K562 (cell line): ENCODE results near the gene PLCD1. TPM values are rescaled to one million over a fixed set of nuclear protein-coding genes. Genes with fewer than 3 reads are reported as not detected.

Experiments used
- ATAC-seq: fragments of 200-7000 bp; cut with Tn5 transposase; 3 replicates; pipeline ENCODE4 v1.9.1; 2020; ENCODE audit warnings: moderate library complexity
- BruUV-seq: library from RNA; stranded (reverse); fragments of 400-500 nt; replicated peaks from 2 replicates; lab custom pipeline; 2021; lab: Mats Ljungman, UMichigan
- CTCF ChIA-PET: fragments of 300-600 bp; formaldehyde crosslinking; extraction: SDS; loops from one replicate; lab custom pipeline; 2021; ENCODE audit warnings: low intra/inter-chr PET ratio; lab: Yijun Ruan, JAX
- POLR2A ChIA-PET: fragments of 300-600, 350-650 bp; sonication (Branson Sonifier 250); formaldehyde crosslinking; extraction: SDS; loops from one replicate; lab custom pipeline; 2021; ENCODE audit warnings: antibody characterized with exemption, inconsistent platforms; lab: Yijun Ruan, JAX
- DNase-seq, 4 experiments: peaks; one replicate each; pipeline versions ENCODE4 v3.0.0 to v3.0.0-alpha.2; 2011 to 2018; ENCODE audit warnings: low spot score in 3 of 4, mixed read lengths in 3 of 4; ENCODE audit errors: extremely low read depth in 1 of 4
- FAIRE-seq: peaks from 2 replicates; lab custom pipeline; 2011; peaks lifted over from hg19 to GRCh38; lab: Jason Lieb, UNC
- H2AFZ ChIP-seq: 2 replicates; pipeline ENCODE4 v1.6.0; 2011; ENCODE audit warnings: low read depth, low read length, control low read depth, inconsistent platforms
- H3K27ac ChIP-seq: fragments of 200-600 bp; 3 replicates; pipeline ENCODE4 v1.8.0; 2011; ENCODE audit warnings: low read depth, mild to moderate bottlenecking, control low read depth, inconsistent platforms, low read length, moderate library complexity, mixed read lengths; ENCODE audit errors: extremely low read depth
- H3K27me3 ChIP-seq, 2 experiments: fragments of 300-600 bp in 1 of 2; 2 replicates in 1 of 2; 3 replicates in 1 of 2; pipeline versions ENCODE4 v1.6.0 to v1.8.0; 2011; ENCODE audit warnings: inconsistent platforms in 2 of 2, low read length in 2 of 2, mild to moderate bottlenecking in 1 of 2, mixed read lengths in 1 of 2, moderate library complexity in 1 of 2; ENCODE audit not compliant: control insufficient read depth in 2 of 2, insufficient read depth in 2 of 2
- H3K36me3 ChIP-seq: fragments of 300-600 bp; 3 replicates; pipeline ENCODE4 v1.8.0; 2011; ENCODE audit warnings: mild to moderate bottlenecking, low read length, inconsistent platforms; ENCODE audit not compliant: control insufficient read depth, insufficient read depth
- H3K4me1 ChIP-seq, 2 experiments: fragments of 200-600 bp in 1 of 2; replicated peaks in 1 of 2; 2 replicates in 1 of 2; 3 replicates in 1 of 2; pipeline versions ENCODE4 v1.5.1 to v1.8.0; 2011; ENCODE audit warnings: inconsistent platforms in 2 of 2, low read length in 2 of 2, mild to moderate bottlenecking in 1 of 2, mixed read lengths in 1 of 2, moderate library complexity in 1 of 2; ENCODE audit not compliant: control insufficient read depth in 2 of 2, insufficient read depth in 2 of 2
- H3K4me2 ChIP-seq: 2 replicates; pipeline ENCODE4 v1.6.1; 2011; ENCODE audit warnings: low read length, control low read depth, inconsistent platforms, mixed read lengths; ENCODE audit not compliant: insufficient read depth
- H3K4me3 ChIP-seq: fragments of 200-600 bp; sonication (generic), shearing (Covaris generic); 2 replicates; pipeline ENCODE4 v1.5.1; 2016; ENCODE audit warnings: control low read depth, inconsistent platforms
- H3K79me2 ChIP-seq: fragments of 200-600 bp; 3 replicates; pipeline ENCODE4 v1.8.0; 2011; ENCODE audit warnings: low read length, inconsistent platforms; ENCODE audit not compliant: control insufficient read depth, insufficient read depth
- H3K9ac ChIP-seq, 2 experiments: 2 replicates each; pipeline versions ENCODE4 v1.6.0 to v1.6.1; 2011; ENCODE audit warnings: low read depth in 2 of 2, low read length in 2 of 2, control low read depth in 1 of 2, inconsistent platforms in 1 of 2, mild to moderate bottlenecking in 1 of 2, mixed read lengths in 1 of 2; ENCODE audit not compliant: insufficient read depth in 1 of 2
- H3K9me1 ChIP-seq: one replicate; pipeline ENCODE4 v1.6.0; 2011; ENCODE audit warnings: inconsistent platforms, mild to moderate bottlenecking, low read length, moderate library complexity; ENCODE audit not compliant: control insufficient read depth, insufficient read depth
- H3K9me3 ChIP-seq: replicated peaks from 2 replicates; pipeline ENCODE4 v1.5.1; 2011; ENCODE audit warnings: low read depth, low read length, inconsistent platforms; ENCODE audit not compliant: control insufficient read depth, insufficient read depth
- H4K20me1 ChIP-seq: replicated peaks from 2 replicates; pipeline ENCODE4 v1.6.1; 2011; ENCODE audit warnings: low read length, inconsistent platforms, mixed read lengths; ENCODE audit not compliant: control insufficient read depth, insufficient read depth
- HEY1 ChIP-seq: fragments of 250-450 bp; sonication (Bioruptor Pico); IDR thresholded peaks from 2 replicates; pipeline ENCODE4 v1.5.0; 2020; ENCODE audit warnings: mild to moderate bottlenecking, moderate library complexity, borderline replicate concordance
- HLTF ChIP-seq: fragments of 450-650 bp; IDR thresholded peaks from 2 replicates; pipeline ENCODE4 v1.6.1; 2016
- MYNN ChIP-seq, 2 experiments: sonication (generic); formaldehyde crosslinking in 1 of 2; IDR thresholded peaks; 2 replicates each; pipeline versions ENCODE4 v1.5.0 to v1.6.1; 2016 to 2020; ENCODE audit warnings: antibody characterized with exemption in 1 of 2, missing genetic modification reagents in 1 of 2
- POLR2A ChIP-seq: fragments of 450-650 bp; conservative IDR thresholded peaks from 2 replicates; pipeline ENCODE4 v1.6.1; 2016
- POLR2G ChIP-seq: fragments of 200-400 bp; formaldehyde crosslinking; IDR thresholded peaks from 2 replicates; pipeline ENCODE4 v1.6.1; 2017; ENCODE audit warnings: low read depth, mild to moderate bottlenecking, antibody characterized with exemption, low read length, moderate library complexity
- PREB ChIP-seq: sonication (generic); formaldehyde crosslinking; IDR thresholded peaks from 2 replicates; pipeline ENCODE4 v1.8.1; 2023; ENCODE audit warnings: mild to moderate bottlenecking, missing genetic modification reagents
- RBFOX2 ChIP-seq: fragments of 200-400 bp; formaldehyde crosslinking; IDR thresholded peaks from 2 replicates; pipeline ENCODE4 v1.6.1; 2017; ENCODE audit warnings: low read depth, mild to moderate bottlenecking, low read length, moderate library complexity
- RBM22 ChIP-seq: fragments of 200-400 bp; formaldehyde crosslinking; IDR thresholded peaks from 2 replicates; pipeline ENCODE4 v1.6.1; 2018; ENCODE audit warnings: low read length, low read depth; ENCODE audit not compliant: poor library complexity, severe bottlenecking
- WGBS: fragments of 100-300 bp; shearing (Covaris generic); methylation state at CpG from one replicate; pipeline ENCODE4 v1.1.6; 2016; ENCODE audit warnings: low coverage, mixed read lengths; ENCODE audit not compliant: insufficient coverage; ENCODE audit errors: missing lambda C conversion rate; 5-methylcytosine and 5-hydroxymethylcytosine counted together
- in situ Hi-C: fragments of 300-500 bp; cut with MboI; formaldehyde crosslinking; loops from 4 replicates; pipeline ENCODE4 v1.15.0; 2018; ENCODE audit warnings: inconsistent platforms, mixed read lengths
- intact Hi-C: fragments of 100-400 bp; cut with micrococcal nuclease; formaldehyde crosslinking; loops from 2 replicates; pipeline ENCODE4 v1.14.2; 2022
- polyA plus RNA-seq, 8 experiments: library from polyadenylated mRNA; depleted of rRNA in 4 of 8; stranded (reverse) in 5 of 8; unstranded in 3 of 8; fragments of >200 nt; fragmentation: Nextera tagmentation in 2 of 8; fragmentation: Illumina TruSeq in 1 of 8; extraction: Ambion mirVana in 2 of 8; extraction: Trizol in 1 of 8; gene quantifications; 2 replicates each; pipeline versions ENCODE4 v1.2.1 to v1.2.3, GENCODE V29; 2011 to 2014; ENCODE audit warnings: inconsistent platforms in 1 of 8, missing spikeins in 1 of 8
- total RNA-seq, 7 experiments: library from RNA; depleted of rRNA in 6 of 7; stranded (reverse); fragments of >200 nt in 6 of 7; fragmentation: Illumina TruSeq in 2 of 7; extraction: Trizol in 2 of 7; gene quantifications; 2 replicates each; pipeline versions ENCODE4 v1.2.1 to v1.2.3, GENCODE V29; 2011 to 2021; ENCODE audit warnings: low replicate concordance in 1 of 7

PLCD1 gene
- total and polyA plus RNA-seq, 9 of the 15 experiments (the other 6 are each of a cell fraction or from before 2014, with no cell fraction given): 5.4 to 209 (median 116) TPM

DNA sequence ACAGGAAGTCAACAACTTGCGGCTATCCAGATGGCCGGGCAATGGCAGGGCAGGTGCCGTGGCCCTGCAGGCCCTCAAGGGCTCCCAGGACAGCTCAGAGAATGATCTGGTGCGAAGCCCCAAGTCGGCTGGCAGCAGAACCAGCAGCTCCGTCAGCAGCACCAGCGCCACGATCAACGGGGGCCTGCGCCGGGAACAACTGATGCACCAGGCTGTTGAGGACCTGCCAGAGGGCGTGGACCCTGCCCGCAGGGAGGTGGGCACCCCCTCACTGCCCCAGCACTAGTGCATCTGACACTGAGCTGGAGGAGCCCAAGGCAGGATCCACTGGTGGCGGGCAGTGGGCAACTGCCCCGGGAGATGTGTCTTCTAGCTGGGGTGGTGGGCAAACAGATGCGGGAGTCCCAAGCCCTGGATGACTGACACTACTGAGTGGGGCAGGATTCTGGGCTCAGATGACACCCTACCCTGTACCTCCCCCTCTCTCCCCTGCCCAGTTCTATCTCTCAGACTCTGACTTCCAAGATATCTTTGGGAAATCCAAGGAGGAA lies 22.9 kb downstream of the PLCD1 start:
- no peak overlapping the region for H3K27ac ChIP-seq
- FAIRE-seq (no peak), DNase-seq (no peak), ATAC-seq (no peak)
- 94% methylated on average over 15 of the region's 16 CpGs for WGBS
- H4K20me1 ChIP-seq: peaks cover 14% of the 10 kb centered on the region
- in situ Hi-C loops: no loop called here
- H3K9ac ChIP-seq: peak overlapping the region in 1 of 2 experiments; percentile 42; a peak in 1 of 4 replicates
- H3K27me3 ChIP-seq: no peaks in the 10 kb centered on the region
- peaks cover 6 to 56% of the 10 kb centered on the region in 2 experiments; a peak in 4 of 5 replicates for H3K4me1 ChIP-seq
- TF ChIP-seq PREB (CRISPR knock-in tag) (no peak), HEY1 (no peak), RBM22 (peak; percentile 77), POLR2A (peak; percentile 56), HLTF (no peak), POLR2G (peak; percentile 71), RBFOX2 (peak; percentile 56), MYNN (IDR thresholded peaks at IDR 0.05) (peak; percentile 38; the same call in 1 of the 2 replicates), MYNN (CRISPR knock-in tag; IDR thresholded peaks at IDR 0.05) (no peak)
- BruUV-seq: no TSS peak
- ChIA-PET POLR2A (interaction anchor here (0.6 to 1.7 kb wide), 7 partner anchors 9 to 43 kb away, joined by 3 to 6 read pairs (median 4); partner anchors contain the start of gene VILL), CTCF (interaction anchor here (0.5 to 1.4 kb wide), 2 partner anchors 31 to 383 kb away, joined by 3 read pairs; no protein-coding TSS in a partner anchor)
- no peak overlapping the region for H3K4me2 ChIP-seq
- H3K9me3 ChIP-seq: no peaks in the 10 kb centered on the region
- H2AFZ ChIP-seq: no peak overlapping the region
- H3K79me2 ChIP-seq: no peaks in the 10 kb centered on the region
- H3K4me3 ChIP-seq: no peak overlapping the region
- peaks cover 10% of the 10 kb centered on the region for H3K9me1 ChIP-seq
- H3K36me3 ChIP-seq: peaks cover 80% of the 10 kb centered on the region
- intact Hi-C loops: no loop called here
